Ammon's horn (tissue), 1 donor: ENCODE results near the gene FBXW8.

Experiments used
- DNase-seq: peaks from one replicate; pipeline ENCODE4 v3.0.0-alpha.2; 2016; ENCODE audit warnings: low spot score

FBXW8 gene

GRCh38 chr12:116910645-116911451 is at the start of gene FBXW8:
FBXW8 (plus strand) TSS chr12:116910950; CDS start chr12:116911038, 88 bp downstream.
- peak; percentile 46 for DNase-seq

- DNase-seq: peak; percentile 79
Measured at GRCh38 chr12:116861320-116861719, 49.4 kb upstream of the FBXW8 start.

- DNase-seq: no peak
Measured at GRCh38 chr12:116862167-116862566, 48.6 kb upstream of the FBXW8 start.

- no peak for DNase-seq
Measured at GRCh38 chr12:116863275-116863767, 47.4 kb upstream of the FBXW8 start.

GRCh38 chr12:116864371-116865160 is 46.2 kb upstream of the FBXW8 start:
- no peak for DNase-seq

- DNase-seq: no peak
Measured at GRCh38 chr12:116867523-116867922, 43.2 kb upstream of the FBXW8 start.

GRCh38 chr12:116870306-116870705 is 40.4 kb upstream of the FBXW8 start:
- DNase-seq: no peak

GRCh38 chr12:116874324-116874995 is 36.3 kb upstream of the FBXW8 start:
- DNase-seq: no peak

GRCh38 chr12:116876151-116876869 is 34.4 kb upstream of the FBXW8 start:
- DNase-seq: no peak

GRCh38 chr12:116878567-116879508 is 31.9 kb upstream of the FBXW8 start:
- no peak for DNase-seq

GRCh38 chr12:116879509-116880212 is 31.1 kb upstream of the FBXW8 start:
- no peak for DNase-seq

- no peak for DNase-seq
Measured at GRCh38 chr12:116880213-116880816, 30.4 kb upstream of the FBXW8 start.

- no peak for DNase-seq
Measured at GRCh38 chr12:116880817-116881324, 29.9 kb upstream of the FBXW8 start.

- DNase-seq: no peak
Measured at GRCh38 chr12:116881325-116881876, 29.3 kb upstream of the FBXW8 start, which contains the start of gene HRK. HRK (minus strand) TSS chr12:116881441; CDS start chr12:116881307, 134 bp downstream.

GRCh38 chr12:116881877-116882507 is 28.8 kb upstream of the FBXW8 start:
- DNase-seq: no peak

GRCh38 chr12:116882742-116883141 is 28.0 kb upstream of the FBXW8 start:
- DNase-seq: peak; percentile 61

GRCh38 chr12:116884871-116885270 is 25.9 kb upstream of the FBXW8 start:
- DNase-seq: no peak

- no peak for DNase-seq
Measured at GRCh38 chr12:116885491-116885890, 25.3 kb upstream of the FBXW8 start.
